Activated T-cell treated with anti-CD3 and anti-CD28 coated beads, Interleukin-2, amount 50 U/mL, for 72 hours (primary cell): Measurements from ENCODE around the gene STEAP4. TPM values are rescaled to one million over a fixed set of nuclear protein-coding genes. Genes with fewer than 3 reads are reported as not detected.

Source experiments
- ATAC-seq, 2 donors: fragments of 150-1000 bp; cut with Tn5 transposase; replicated peaks in 1 of 2; 2 replicates each; pipeline ENCODE4 v1.10.0; 2021; ENCODE audit warnings: moderate library complexity in 2 of 2, mild to moderate bottlenecking in 1 of 2
- DNase-seq, 2 donors: peaks; one replicate each; pipeline ENCODE4 v3.0.0; 2021 to 2022; ENCODE audit warnings: mixed read lengths in 1 of 2
- H3K27ac Mint-ChIP-seq: one replicate; pipeline ENCODE4 v1.8.0; 2022; ENCODE audit warnings: mild to moderate bottlenecking, moderate library complexity, mixed read lengths
- H3K27me3 Mint-ChIP-seq: one replicate; pipeline ENCODE4 v1.8.0; 2022; ENCODE audit warnings: low read depth, mixed read lengths
- H3K36me3 Mint-ChIP-seq, 2 donors: one replicate each; pipeline ENCODE4 v1.8.0; 2022; ENCODE audit warnings: mixed read lengths in 2 of 2, mild to moderate bottlenecking in 1 of 2; ENCODE audit not compliant: insufficient read depth in 2 of 2
- H3K4me1 Mint-ChIP-seq: one replicate; pipeline ENCODE4 v1.8.0; 2022; ENCODE audit warnings: low read depth, mixed read lengths
- H3K4me3 Mint-ChIP-seq, 2 donors: one replicate each; pipeline ENCODE4 v1.8.0; 2022; ENCODE audit warnings: mild to moderate bottlenecking in 2 of 2, mixed read lengths in 2 of 2, moderate library complexity in 2 of 2
- H3K9me3 Mint-ChIP-seq, 2 donors: one replicate each; pipeline ENCODE4 v1.8.0; 2022; ENCODE audit warnings: mixed read lengths in 2 of 2
- total RNA-seq, 2 donors: library from RNA; stranded (reverse); gene quantifications; one replicate each; pipeline ENCODE4 v1.2.3, GENCODE V29; 2022

STEAP4 gene
- total RNA-seq, 2 donors from 2014 or later = not detected

DNA sequence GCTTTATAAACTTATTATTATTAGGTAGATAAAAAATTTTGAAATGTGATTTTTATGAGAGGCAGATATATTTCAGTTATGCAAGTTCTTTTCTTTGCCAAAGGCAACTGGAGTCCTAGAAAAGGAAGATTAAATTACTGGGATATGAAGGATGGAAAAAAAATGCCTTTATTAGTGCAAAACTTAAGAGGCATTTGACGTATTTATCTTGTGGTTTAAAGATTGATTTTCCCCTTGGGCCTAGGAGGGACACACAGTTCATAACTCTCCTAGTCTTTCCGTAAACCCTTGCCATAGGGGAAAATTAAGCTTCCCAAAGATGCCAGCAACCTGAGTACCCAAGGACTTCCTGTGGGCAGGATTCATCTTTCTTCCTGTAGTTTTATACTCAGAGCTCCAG, 3.1 kb upstream of the STEAP4 start:
- Mint-ChIP-seq H3K36me3 (no peaks in the 10 kb centered on the region), H3K4me3 (no peak overlapping the region), H3K27me3 (peaks cover 32% of the 10 kb centered on the region), H3K9me3 (no peaks in the 10 kb centered on the region), H3K27ac (no peak overlapping the region), H3K4me1 (peaks cover 7% of the 10 kb centered on the region)
- ATAC-seq = no peak
- no peak for DNase-seq

DNA sequence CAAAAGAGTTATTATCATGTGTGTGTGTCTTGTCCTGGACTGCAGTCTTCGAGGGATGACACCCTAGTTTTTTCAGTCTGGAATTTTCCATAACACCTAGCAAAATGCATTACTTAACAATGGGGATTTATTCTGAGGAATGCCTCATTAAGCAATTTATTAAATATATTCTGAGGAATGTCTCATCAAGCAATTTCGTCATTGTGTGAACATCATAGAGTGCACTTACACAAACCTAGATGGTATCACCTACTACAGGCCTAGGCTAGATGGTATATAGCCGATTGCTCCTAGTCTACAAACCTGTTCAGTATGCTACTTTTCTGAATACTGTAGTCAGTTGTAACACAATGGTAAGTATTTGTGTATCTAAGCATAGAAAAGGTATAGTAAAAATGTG, 1.1 kb upstream of the STEAP4 start:
- H3K4me3 Mint-ChIP-seq = no peak overlapping the region
- H3K27me3 Mint-ChIP-seq = peaks cover 32% of the 10 kb centered on the region
- DNase-seq (no peak), ATAC-seq (no peak)
- H3K4me1 Mint-ChIP-seq = peaks cover 7% of the 10 kb centered on the region
- H3K36me3 Mint-ChIP-seq = no peaks in the 10 kb centered on the region
- H3K27ac Mint-ChIP-seq = no peak overlapping the region
- no peaks in the 10 kb centered on the region for H3K9me3 Mint-ChIP-seq

- DNase-seq (no peak), ATAC-seq (no peak)
- Mint-ChIP-seq H3K4me3 (no peak overlapping the region), H3K27ac (no peak overlapping the region), H3K4me1 (peaks cover 7% of the 10 kb centered on the region), H3K9me3 (no peaks in the 10 kb centered on the region), H3K36me3 (no peaks in the 10 kb centered on the region), H3K27me3 (peaks cover 32% of the 10 kb centered on the region)
Observed at GRCh38 chr7:88307412-88307811, 718 bp upstream of the STEAP4 start.

GRCh38 chr7:88305044-88305443, 1.6 kb downstream of the STEAP4 start:
- DNase-seq (no peak), ATAC-seq (no peak)
- Mint-ChIP-seq H3K36me3 (no peaks in the 10 kb centered on the region), H3K27ac (no peak overlapping the region), H3K4me1 (peaks cover 7% of the 10 kb centered on the region), H3K4me3 (no peak overlapping the region), H3K27me3 (peaks cover 23% of the 10 kb centered on the region), H3K9me3 (no peaks in the 10 kb centered on the region)

GRCh38 chr7:88302486-88302885, 4.2 kb downstream of the STEAP4 start:
- Mint-ChIP-seq H3K27ac (no peak overlapping the region), H3K36me3 (no peaks in the 10 kb centered on the region), H3K9me3 (no peaks in the 10 kb centered on the region), H3K27me3 (peaks cover 18% of the 10 kb centered on the region), H3K4me3 (no peak overlapping the region), H3K4me1 (peaks cover 7% of the 10 kb centered on the region)
- ATAC-seq (no peak), DNase-seq (no peak)

DNA sequence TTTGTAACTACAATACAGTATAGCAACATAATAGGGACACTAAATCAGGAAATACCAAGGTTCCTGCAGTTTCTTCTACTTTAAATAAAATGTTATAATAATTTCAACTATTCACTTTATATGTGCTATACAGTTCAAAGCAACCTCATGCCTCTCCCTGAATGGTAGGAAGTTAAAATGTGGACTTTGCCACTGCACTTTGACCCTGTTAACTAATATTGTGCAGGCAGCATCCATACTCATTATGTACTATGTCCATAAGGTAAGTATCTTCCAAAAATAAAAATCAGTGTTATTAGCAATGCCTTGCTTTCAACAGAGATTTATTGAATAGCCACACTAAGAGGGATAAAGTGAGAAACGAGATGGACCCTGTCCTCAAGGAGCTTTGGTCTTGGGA, 4.8 kb downstream of the STEAP4 start:
- Mint-ChIP-seq H3K4me1 (peaks cover 6% of the 10 kb centered on the region), H3K27me3 (peaks cover 18% of the 10 kb centered on the region), H3K27ac (no peak overlapping the region), H3K9me3 (no peaks in the 10 kb centered on the region), H3K4me3 (no peak overlapping the region), H3K36me3 (no peaks in the 10 kb centered on the region)
- DNase-seq (no peak), ATAC-seq (no peak)

DNA sequence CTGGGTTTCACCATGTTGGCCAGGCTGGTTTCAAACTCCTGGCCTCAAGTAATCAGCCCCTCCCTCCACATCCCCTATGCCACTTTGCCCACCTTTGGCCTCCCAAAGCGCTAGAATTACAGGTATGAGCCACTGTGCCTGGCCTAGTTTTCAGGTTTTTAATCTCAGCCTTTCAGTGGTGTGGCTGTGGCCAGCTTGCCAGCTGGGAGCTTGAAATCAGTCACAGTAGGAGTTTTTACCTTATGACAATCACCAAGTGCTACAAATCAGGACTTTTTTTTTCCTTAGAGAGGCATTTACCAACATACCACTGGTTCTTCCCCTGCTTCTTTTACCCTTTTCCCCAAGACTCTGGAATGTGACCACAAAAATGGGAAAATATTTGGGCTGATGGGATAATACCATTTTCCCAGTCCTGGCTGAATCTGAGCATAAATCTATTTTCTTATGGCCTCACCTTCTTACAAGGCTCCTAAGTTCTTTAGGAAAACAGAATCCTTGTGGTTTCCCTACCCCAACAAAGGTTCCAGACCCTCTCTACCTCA, 6.2 kb downstream of the STEAP4 start:
- Mint-ChIP-seq H3K36me3 (no peaks in the 10 kb centered on the region), H3K27ac (no peak overlapping the region), H3K4me3 (no peak overlapping the region), H3K9me3 (no peaks in the 10 kb centered on the region), H3K27me3 (peaks cover 7% of the 10 kb centered on the region), H3K4me1 (no peaks in the 10 kb centered on the region)
- DNase-seq (no peak), ATAC-seq (no peak)

DNA sequence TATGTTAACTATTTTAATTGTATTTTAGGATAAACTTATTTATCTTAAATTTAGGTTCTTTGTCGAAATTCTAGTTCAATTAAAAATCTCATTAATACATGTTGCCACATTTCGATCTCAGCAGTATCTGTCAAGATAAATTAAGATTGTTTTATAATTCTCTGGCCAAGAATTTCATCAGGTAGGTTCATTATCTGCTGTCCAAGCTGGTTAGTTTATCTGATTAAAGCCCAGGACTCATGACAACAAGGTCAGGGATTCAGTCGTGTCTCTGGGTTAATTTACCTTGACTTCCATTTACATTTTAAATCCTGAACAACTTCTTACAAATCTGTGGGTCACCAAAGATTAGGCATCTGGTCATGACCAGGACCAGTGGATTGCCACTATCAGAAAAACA, 7.6 kb downstream of the STEAP4 start:
- Mint-ChIP-seq H3K27me3 (peaks cover 7% of the 10 kb centered on the region), H3K4me3 (no peak overlapping the region), H3K9me3 (no peaks in the 10 kb centered on the region), H3K36me3 (no peaks in the 10 kb centered on the region), H3K27ac (no peak overlapping the region), H3K4me1 (no peaks in the 10 kb centered on the region)
- no peak for DNase-seq
- ATAC-seq = no peak

- Mint-ChIP-seq H3K27ac (no peak overlapping the region), H3K36me3 (no peaks in the 10 kb centered on the region), H3K4me1 (no peaks in the 10 kb centered on the region), H3K4me3 (no peak overlapping the region), H3K27me3 (peaks cover 7% of the 10 kb centered on the region), H3K9me3 (no peaks in the 10 kb centered on the region)
- DNase-seq = no peak
- no peak for ATAC-seq
Observed at GRCh38 chr7:88293866-88294265, 12.8 kb downstream of the STEAP4 start.

- Mint-ChIP-seq H3K36me3 (no peaks in the 10 kb centered on the region), H3K4me1 (no peaks in the 10 kb centered on the region), H3K9me3 (peaks cover 0 to 2% of the 10 kb centered on the region in 2 donors), H3K4me3 (no peak overlapping the region), H3K27me3 (no peaks in the 10 kb centered on the region), H3K27ac (no peak overlapping the region)
- DNase-seq (no peak), ATAC-seq (no peak)
Observed at GRCh38 chr7:88291398-88292173, 15.1 kb downstream of the STEAP4 start.

DNA sequence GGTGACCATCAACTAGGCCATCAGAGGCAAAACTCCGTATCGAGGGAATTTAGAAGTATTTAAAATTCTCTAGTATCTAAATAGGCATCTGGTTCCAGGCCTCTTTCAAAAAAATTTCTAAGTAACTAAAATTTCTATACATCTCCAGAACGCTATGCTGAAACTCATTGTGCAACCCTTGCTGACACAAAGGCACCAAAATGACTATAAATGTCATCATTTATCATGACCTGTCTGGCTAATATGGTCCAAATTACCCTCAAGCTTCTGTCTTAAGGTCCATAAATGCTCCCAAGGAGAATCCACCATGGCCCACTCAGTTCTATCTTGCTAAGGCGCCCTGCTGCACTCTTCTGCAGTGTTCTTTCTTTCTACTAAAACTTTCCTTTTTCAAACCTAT, 16.2 kb downstream of the STEAP4 start:
- H3K36me3 Mint-ChIP-seq = no peaks in the 10 kb centered on the region
- H3K27me3 Mint-ChIP-seq = no peaks in the 10 kb centered on the region

DNA sequence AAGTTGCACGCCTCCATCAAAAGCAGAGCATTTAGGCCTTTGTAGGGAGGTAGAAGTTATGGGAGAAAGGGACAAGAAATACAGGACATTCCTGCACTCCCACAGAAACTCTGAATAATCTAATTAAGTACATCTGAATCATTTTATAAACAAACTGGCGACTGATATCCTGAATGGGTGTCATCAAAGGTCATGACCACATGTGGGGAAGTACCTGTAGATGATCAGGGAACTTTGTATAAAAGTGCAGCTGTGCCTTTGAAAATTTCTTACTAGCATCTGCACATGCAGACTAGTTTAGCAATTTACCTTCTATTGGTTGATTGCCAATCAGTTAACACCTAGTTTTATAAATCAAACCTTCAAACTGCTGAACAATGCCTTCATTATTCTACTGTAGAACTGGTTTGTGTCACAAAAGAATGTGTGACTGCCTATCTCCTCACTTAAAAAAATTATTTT, 17.1 kb downstream of the STEAP4 start:
- Mint-ChIP-seq H3K9me3 (peaks cover 0 to 2% of the 10 kb centered on the region in 2 donors), H3K4me1 (no peaks in the 10 kb centered on the region), H3K4me3 (no peak overlapping the region), H3K36me3 (no peaks in the 10 kb centered on the region), H3K27me3 (no peaks in the 10 kb centered on the region), H3K27ac (no peak overlapping the region)
- no peak for DNase-seq
- ATAC-seq = no peak

More for the DNA sequence above, 16.2 kb downstream of the STEAP4 start:
- H3K9me3 Mint-ChIP-seq = peaks cover 0 to 2% of the 10 kb centered on the region in 2 donors
- H3K4me3 Mint-ChIP-seq = no peak overlapping the region
- DNase-seq = no peak
- no peaks in the 10 kb centered on the region for H3K4me1 Mint-ChIP-seq
- no peak for ATAC-seq
- no peak overlapping the region for H3K27ac Mint-ChIP-seq

DNA sequence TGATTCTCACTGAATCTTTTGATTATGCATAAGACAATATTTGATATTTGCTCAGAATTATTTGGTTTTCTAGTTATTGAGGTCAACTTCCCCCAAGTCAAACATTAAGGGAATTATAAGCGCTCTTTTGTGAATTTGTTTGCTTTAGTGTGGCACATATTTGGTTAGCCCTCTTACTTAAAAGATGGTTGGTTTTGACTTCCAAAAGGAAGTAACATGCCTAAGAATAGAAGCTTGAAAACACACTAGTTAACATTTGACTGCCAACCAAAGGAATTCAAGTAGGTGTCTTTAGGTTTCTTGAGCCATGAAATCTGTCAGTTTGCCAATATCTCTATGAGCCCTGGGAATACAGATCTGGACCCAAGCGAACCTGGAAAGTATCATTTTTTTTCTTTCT, 24.9 kb downstream of the STEAP4 start:
- no peak overlapping the region for H3K4me3 Mint-ChIP-seq
- peaks cover 10% of the 10 kb centered on the region for H3K27me3 Mint-ChIP-seq

GRCh38 chr7:88280801-88281200, 25.9 kb downstream of the STEAP4 start:
- H3K4me3 Mint-ChIP-seq = no peak overlapping the region
- no peaks in the 10 kb centered on the region for H3K4me1 Mint-ChIP-seq
- ATAC-seq (no peak), DNase-seq (no peak)
- no peak overlapping the region for H3K27ac Mint-ChIP-seq
- peaks cover 10% of the 10 kb centered on the region for H3K27me3 Mint-ChIP-seq
- H3K9me3 Mint-ChIP-seq = no peaks in the 10 kb centered on the region
- no peaks in the 10 kb centered on the region for H3K36me3 Mint-ChIP-seq

More for the DNA sequence above, 24.9 kb downstream of the STEAP4 start:
- Mint-ChIP-seq H3K9me3 (peaks cover 0 to 2% of the 10 kb centered on the region in 2 donors), H3K4me1 (no peaks in the 10 kb centered on the region), H3K36me3 (no peaks in the 10 kb centered on the region), H3K27ac (no peak overlapping the region)
- DNase-seq (no peak), ATAC-seq (no peak)
